ENCODE results near the gene C3orf20.
"Not testable (repeated sequence)": the region's sequence is repeated elsewhere in the genome, so short reads cannot be mapped to it uniquely, and the experiment has no call there.

C3orf20 gene

DNA sequence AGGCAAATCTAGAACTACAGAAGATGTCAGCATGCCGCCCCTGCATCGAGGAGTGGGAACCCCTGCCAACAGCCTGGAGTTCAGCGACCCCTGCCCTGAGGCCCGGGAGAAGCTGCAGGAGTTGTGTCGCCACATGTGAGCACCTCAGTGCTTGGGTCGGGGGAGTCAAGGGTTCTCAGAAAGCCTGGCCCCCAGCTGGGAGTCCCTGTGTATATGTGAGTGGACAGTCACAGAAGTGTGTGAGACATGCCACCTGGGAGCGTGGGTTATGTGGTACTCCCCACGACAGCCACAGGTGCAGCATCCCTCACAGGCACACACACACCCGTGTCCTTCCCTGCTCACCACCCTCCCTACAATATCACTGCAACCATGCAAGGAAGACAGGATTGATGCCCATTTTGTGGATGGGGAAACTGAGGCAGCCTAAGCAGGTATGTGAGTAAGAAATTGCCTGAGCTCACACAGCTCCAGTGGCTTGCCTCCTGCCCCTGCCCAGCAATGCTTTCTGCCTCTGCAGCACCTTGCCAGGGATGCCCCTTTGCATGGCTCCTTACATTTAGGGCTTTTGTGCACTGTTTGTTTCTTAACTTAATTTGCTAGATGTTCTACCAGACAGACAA, 28.3 kb downstream of the C3orf20 start:
- DNase-seq, result no peak

DNA sequence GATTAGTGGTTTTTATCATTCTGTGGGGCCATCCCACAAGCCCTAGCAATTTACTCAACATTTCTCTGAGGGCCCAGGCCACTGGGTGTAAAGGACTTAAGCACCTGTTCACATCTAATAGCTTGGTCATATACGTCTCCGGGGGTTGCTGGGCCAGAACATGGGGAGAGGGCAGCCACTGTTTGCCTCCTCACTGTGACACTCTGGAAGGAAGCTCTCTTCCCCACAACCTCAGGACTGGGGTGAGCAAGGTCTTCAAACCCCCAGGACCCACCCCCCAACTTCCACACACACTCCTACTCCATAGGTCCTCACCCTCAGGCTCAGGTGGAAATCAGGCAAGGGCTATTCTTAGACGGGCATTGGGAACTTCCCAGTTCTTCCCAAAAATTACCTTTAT, 28.9 kb downstream of the C3orf20 start:
- no peak for DNase-seq

DNA sequence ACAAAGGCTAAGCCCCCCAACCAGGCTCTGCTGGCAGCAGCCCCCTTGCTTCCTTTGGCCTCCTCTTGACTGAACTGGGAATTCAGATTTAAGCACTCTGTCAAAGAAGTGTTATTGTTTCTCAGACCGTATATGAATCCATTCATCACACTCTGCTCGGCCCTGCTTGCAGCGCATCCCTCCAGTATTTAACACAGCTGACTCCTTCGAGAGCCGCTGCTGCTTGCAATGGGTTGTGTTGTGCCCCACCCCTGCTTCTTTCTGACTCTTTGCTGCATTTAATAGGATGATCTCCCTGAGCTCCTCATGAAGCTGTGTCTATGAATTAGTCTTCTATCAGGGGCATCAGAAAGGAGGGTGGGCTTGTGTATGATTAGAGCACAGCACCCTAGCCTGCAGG, 31.2 kb downstream of the C3orf20 start:
- no peak for DNase-seq

DNA sequence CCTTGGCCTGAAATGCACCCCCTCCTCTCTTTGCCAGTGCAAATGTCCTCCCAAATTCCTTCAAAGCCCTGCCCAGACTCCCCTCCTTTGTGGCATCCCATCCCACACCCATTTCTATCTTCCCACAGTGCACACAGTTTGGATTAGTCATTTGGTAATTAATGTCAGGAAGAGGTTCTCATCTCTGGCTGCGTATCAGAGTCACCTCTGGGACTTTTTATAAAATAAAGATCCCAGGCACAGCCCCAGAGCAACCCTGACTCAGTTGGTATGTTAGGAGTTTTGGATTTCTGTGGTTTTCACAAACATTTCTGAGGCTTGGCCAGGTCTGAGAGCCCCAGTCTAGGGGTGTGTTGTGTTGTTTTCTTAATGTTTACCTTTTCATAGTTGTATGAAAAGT, 41.6 kb downstream of the C3orf20 start:
- no peak for DNase-seq

DNA sequence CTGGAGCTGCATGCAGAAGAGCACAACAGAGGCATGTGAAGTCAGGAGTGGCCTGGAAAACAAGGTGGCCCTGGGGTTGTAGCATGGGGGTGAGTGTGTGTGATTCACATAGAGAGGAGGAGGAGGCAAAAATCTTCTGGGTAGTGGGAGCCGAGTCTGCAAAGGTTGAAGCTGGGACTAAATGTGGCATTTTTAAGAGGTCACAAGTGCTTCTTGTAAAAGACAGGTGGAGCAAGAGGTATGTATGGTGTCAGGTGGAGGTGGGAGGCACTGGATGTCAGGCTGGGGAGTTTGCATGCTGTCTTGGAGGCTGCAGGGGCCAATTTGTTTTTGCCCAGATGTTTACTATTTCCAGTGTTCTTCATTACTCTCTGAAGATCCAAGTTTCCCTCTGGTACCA, 42.4 kb downstream of the C3orf20 start:
- no peak for DNase-seq

DNA sequence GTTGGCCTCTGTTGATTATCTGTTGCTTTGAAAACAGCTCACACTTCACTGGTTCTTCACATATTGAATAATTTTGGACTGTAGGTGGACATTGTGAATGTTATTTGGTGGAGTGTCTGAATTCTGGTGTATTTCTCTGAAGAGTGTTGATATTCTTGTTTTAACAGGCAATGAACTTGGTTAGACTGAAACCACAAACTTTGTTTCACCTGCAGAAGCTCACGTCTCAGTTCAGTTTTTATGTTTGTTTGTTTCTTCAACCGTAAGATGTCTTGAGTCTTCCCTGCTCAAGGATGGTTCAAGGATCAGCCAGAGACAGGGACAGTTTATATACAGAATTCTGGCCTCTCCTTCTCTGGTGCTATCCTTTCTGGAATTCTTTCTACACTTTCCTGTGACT, 43.6 kb downstream of the C3orf20 start:
- DNase-seq, result no peak

DNA sequence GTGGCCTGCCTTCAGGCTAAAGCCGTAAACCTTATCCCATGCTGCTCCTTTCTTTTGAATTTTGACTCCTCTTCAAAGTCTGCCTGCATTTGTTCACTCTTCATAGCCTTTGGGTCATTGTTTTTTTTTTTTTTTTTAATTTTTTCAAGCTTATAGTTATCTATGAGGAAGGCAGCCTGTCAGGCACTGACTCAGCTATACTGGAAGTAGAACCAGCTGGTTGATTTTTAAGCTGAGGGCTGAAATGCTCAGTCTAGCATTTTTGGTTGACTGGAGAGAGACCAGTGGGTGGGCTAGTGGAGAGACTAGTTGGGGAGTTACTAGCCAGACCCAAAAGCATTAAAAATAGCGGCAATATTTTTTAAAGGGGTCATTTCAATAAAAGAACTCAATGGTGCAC, 44.1 kb downstream of the C3orf20 start:
- DNase-seq, result no peak

DNA sequence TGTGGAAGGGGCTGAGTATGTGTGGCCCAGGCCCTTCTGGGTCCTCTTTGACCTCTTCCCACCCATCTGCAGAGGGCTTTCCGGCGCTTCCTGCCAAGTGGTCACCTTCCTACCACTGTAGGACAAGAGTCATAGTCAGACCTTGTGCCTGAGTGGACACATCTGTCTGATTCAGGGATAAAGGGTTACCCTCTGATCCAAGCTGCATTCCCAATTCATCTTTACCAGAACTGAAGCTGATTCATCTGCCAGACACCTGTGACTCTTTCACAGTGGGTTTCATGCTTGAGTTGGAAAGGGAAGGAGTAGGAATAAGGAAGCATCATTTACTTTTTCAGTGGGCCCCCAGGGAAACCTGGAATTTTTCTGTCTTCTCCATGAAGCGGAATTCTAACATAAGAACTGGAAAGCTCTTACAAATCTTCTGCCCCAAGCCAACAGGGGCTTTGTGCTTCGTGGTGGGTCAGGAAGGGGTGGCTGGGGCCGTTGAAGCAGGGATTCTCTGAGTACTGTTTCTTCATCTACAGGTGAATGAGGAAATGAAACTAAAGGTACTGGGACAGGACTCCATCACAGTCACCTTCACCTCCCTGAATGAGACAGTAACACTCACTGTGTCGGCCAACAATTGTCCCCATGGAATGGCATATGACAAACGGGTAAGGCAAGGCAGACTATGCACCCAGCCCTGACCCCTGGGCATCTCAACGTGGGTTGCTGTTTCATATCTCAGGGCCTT, 46.4 kb downstream of the C3orf20 start:
- no peak for DNase-seq

DNA sequence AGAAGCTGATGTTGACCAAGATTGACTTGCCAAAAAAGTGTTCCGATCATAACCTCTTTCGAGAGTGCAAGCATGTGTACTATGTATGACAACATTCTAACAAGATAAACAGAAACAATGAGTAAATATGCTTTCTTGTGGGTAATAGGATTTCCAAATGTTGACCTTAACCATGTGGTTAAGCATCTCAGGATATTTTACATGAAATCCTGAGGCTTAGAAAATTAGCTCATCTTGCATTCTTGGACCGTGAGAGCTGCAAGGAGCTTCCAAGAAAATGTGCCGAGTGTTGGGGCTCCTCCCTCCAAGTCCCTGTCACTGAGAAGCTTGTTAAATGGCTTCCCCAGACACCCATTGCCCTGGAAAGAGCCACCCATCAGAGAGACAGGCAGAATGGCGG, 50.1 kb downstream of the C3orf20 start:
- no peak for DNase-seq

DNA sequence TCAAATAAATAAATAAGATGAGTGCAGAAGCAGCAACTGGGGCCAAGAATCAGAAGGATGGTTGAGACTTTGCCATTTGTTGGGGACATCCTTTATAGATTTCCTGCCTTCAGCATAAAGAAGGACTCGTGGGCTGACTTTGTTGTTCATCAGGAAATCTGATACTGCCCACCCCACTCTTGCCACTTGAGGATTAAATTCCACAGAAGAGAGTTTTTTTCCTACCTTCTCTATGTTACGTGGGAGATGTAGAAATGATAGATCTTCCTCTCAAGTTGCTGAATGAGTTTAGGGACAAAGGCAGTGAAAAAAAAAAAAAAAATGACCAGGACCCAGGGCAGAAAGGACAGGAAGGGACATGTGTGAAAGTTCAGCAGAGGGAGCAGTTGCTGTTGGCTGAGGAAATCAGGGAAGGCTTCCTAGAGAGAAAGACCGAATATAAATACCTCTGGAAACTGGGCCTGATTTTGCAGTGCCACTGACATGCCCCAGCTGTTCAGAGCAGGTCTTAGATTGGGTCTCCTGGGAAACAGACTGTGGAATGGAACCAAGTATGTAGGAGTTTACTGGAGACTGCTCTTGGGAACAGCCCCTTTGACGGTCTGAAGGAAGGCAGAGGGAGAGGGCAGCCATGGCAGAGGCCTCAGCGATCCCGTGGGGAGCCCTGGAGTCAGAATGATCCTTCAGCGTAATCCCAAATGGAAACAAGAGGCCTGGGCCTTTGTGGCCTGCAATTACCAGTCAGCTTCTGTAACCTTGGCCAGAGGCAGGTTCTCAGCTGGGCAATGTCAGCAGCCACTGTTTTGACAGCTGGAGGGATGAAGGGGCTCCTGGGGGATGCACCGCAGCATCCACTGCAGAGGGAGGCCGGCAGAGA, 50.9 kb downstream of the C3orf20 start:
- no peak for DNase-seq

DNA sequence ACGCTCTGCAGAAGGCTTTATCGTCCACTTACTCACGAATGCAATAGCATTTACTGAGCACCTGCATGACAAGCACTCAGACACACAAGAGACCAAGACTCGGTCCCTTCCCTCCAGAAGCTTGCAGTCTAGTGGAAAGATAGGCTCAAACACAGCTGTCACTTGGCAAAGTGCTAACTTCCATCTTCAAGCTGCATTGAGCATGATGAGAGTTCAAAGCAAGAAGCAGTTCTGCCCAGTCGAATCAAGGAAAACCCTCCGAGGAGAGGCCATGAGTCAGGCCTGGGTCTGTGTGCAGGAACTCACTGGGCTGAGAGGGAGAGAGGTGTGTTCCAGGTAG, 51.5 kb downstream of the C3orf20 start:
- DNase-seq, result no peak

DNA sequence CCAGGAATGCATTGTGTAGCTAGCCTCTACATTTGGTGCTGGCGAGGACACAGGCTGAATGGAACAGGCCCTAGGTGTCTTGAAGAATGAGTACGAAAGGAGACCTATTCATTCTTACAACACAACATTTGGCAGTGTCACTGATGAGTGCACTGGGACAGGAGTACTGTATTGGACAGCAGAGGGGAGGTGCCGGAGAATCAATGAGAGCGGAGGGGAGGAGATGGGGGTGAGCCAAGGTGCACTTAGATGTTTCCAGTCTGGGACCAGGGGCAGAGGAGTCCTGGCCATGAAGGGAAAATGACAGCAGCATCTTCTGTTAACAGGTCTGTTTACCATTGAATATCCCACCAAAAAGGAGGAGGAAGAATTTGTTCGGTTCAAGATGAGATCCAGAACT, 53.2 kb downstream of the C3orf20 start:
- no peak for DNase-seq

DNA sequence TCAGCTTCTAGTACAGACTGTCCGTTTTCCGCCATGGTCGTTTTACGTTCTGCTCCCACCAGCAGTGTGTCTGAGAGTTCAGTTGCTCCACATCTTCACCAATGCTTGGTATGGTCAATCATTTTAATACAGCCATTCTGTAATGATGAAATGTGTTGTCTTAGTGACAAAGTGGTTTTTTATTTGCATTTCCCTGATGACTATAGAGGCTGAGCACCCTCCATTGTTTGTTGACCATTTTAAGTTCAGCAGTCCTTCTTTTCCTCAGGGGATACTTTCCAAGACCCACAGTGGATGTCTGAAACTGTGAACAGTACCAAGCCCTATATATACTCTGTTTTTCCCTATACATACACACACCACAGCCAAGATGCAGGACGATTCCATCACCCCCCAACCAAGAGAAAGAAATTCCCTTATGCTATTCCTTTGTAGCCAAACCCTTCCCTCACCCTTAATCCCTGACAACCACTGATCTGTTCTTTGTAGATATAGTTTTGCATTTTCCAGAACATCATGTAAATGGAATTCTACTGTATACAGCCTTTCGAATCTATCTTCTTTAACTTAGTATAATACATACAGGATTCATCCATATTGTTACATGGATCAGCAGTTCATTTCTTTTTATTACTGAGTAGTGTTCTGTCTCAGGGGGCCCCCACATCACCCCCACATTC, 55.9 kb downstream of the C3orf20 start:
- no peak for DNase-seq

DNA sequence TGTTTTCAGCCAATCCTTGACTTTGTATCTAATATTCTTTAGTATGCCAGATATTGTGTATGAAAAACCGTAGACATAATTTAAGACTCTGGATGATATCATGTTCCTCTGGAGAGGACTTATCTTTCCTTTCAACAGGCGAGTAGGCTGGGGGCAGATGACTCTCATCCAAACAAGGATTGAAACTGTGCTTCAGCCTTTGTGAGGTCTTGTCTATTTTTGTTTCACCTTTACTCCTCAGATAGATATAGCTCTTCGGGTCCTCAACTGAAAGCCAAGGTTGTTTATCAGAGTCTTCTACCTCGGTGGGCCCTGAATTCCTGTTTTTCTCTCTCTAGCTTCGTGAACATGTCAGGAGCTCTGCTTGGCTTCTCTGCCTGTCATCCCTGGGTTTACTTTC, 66.0 kb downstream of the C3orf20 start:
- DNase-seq, result no peak

DNA sequence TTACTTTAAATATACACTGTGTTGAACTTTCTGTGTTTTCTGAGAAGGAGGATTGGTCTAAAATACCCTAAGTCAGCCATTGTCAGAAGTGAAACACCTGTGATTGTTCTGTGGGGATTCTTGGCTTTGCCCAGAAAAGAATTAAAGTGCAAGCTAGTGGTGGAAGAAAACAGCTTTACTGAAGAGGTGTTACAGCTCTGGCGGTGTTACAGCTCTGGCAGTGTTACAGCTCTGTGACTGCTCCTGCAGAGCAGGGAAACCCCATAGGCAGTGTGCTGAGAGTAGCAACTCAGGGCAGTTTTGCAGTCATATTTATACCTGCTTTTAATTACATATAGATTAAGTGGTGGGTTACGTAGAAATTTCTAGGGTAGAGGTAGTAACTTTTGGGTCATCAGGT, 66.6 kb downstream of the C3orf20 start:
- no peak for DNase-seq

DNA sequence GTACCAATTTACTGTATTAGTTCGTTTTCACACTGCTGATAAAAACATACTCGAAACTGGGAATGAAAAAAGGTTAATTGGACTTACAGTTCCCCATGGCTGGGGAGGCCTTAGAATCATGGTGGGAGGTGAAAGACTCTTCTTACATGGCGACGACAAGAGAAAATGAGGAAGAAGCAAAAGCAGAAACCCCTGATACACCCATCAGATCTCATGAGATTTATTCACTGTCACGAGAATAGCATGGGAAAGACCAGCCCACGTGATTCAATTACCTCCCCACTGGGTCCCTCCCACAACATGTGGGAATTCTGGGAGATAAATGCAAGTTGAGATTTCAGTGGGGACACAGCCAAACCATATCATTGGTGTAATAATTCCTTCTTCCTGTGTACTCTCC, 69.6 kb downstream of the C3orf20 start:
- no peak for DNase-seq

DNA sequence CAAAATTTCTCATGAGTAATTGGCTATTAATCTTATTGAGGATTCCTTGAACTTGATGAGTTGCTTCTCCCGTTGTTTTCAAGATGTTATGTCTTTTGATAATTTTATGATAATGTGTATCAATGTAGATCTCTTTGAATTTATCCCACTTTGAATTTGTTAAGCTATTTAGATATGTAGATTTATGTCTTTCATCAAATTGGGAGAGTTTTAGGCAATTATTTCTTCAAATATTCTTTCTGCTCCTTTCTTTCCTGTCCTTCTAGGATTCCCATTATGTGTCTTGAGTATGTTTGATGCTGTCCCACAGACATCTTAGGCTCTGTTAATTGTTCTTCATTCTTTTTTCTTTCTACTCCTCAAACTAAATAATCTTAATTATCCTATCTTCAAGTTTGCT, 75.7 kb downstream of the C3orf20 start:
- DNase-seq, result no peak

DNA sequence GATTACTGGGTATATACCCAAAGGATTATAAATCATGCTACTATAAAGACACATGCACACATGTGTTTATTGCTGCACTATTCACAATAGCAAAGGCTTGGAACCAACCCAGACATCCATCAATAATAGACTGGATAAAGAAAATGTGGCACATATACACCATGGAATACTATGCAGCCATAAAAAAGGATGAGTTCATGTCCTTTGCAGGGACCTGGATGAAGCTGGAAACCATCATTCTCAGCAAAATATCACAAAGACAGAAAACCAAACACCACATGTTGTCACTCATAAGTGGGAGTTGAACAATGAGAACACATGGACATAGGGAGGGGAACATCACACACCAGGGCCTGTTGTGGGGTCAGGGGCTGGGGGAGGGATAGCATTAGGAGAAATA, 78.0 kb downstream of the C3orf20 start:
- not testable (repeated sequence) for DNase-seq

DNA sequence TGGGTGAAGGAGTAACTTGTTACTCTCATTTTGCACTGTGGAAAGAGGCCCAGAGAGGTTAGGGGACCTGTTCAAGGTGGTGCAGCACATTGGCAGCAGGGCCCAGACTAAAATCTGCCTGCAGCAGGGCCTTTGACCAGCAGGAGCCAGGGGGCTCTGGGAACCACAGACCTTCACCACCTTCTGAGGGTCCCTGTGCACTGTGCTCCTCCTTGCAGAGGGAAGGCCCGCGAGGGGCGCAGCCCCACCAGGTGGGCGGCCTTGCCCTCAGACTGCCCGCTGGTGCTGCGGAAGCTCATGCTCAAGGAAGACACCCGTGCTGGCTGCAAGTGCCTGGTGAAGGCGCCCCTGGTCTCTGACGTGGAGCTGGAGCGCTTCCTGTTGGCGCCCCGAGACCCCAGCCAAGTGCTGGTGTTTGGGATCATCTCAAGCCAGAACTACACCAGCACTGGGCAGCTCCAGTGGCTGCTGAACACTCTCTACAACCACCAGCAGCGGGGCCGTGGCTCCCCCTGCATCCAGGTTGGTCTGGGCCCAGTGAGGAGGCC, 82.3 kb downstream of the C3orf20 start:
- no peak for DNase-seq

DNA sequence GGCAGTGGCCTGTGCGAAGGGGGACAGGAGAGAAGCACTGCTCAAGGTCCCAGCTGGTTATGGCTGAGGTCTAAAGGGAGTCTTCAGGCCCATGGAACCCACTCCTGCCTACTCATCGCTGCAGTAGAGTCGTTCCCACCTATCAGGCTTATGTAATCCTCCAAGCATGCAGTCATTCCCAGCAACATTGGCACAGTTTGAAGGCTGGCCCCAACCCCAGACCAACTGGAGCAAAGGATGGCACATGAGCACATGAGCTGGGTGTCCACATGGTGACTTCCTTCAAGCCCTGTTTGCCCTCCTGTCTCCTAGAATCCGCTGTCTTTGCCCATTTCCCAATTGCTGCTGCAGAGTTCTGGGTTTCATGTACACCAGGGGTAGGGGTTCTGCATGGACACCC, 83.4 kb downstream of the C3orf20 start:
- DNase-seq, result no peak

DNA sequence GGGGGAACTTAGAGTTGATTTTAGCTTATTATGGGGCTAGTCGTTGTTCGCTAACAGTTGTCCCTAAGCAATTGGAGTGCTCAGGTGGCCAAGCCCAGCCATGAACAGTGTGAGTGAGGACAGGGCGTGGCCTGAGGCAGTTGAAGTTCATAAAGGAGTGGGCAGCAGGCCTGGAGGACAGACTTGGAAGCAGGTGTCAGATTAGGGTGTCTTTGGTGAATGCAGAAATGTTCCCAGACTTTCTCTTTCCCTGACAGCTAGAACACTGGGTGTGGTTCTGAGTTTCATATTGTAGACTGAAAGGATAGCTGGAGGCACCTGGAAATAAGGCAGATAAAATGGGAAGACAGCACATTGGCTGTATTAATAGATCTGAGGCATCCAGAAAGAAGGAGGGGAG, 84.0 kb downstream of the C3orf20 start:
- DNase-seq, result no peak

DNA sequence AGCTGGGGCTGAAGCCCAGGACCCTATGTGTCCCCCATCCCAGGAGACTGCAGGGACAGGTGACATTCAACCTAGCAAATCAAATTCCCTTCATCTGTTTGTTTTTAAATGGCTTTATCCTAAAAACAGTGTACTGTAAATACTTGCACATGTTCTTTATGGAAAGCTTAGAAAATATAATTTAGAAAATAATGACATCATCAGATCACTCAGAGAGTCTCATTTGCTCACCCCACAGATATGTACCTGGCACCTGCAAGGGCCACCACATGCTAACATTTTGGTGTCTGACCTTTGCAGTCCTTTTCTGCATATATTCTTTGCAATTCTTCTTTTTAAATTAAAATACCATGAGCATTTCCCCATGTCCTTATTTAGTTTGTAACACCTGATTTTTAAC, 85.2 kb downstream of the C3orf20 start:
- DNase-seq, result no peak

DNA sequence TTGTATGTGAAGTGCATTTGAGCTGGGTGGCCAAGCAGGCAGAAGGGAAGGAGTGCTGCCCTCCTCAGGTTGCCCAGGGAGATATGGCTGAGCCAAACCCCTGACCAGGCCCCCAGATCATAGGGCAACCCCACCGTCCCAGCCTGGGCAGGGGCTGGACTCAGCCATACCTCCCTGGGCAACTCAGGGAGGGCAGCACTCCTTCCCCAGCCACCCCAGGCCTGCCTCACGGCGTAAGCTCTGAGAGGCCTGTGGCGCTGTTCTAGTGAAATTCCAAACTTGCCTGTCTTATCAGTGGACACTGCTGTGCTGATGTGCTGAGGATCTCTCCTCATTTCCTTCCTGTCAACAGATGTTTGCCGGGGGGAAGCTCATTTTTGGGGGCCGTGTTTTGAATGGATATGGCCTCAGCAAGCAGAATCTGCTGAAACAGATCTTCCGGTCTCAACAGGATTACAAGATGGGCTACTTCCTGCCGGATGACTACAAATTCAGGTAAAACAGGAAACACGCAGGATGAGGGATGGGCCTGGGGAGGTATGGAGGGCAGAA, 86.3 kb downstream of the C3orf20 start:
- DNase-seq, result no peak
